Thyroid gland (tissue), 4 donors: ENCODE results near the gene FSIP1.

Source experiments
- POLR2A ChIP-seq, 2 donors: fragments of 450-650 bp; IDR thresholded peaks; one replicate each; pipeline ENCODE4 v1.6.1; 2017; ENCODE audit warnings: antibody characterized with exemption in 2 of 2, mild to moderate bottlenecking in 2 of 2, moderate library complexity in 1 of 2
- TF ChIP-seq, protein P1 (sequence below), 6 experiments: fragments of 200-600 bp in 3 of 6; fragments of 450-650 bp in 3 of 6; sonication (generic) in 3 of 6; IDR thresholded peaks; one replicate each; pipeline ENCODE4 v1.5.1; 2016 to 2019; ENCODE audit warnings: antibody characterized with exemption in 6 of 6, mild to moderate bottlenecking in 2 of 6, inconsistent platforms in 1 of 6, moderate library complexity in 1 of 6

DNA sequence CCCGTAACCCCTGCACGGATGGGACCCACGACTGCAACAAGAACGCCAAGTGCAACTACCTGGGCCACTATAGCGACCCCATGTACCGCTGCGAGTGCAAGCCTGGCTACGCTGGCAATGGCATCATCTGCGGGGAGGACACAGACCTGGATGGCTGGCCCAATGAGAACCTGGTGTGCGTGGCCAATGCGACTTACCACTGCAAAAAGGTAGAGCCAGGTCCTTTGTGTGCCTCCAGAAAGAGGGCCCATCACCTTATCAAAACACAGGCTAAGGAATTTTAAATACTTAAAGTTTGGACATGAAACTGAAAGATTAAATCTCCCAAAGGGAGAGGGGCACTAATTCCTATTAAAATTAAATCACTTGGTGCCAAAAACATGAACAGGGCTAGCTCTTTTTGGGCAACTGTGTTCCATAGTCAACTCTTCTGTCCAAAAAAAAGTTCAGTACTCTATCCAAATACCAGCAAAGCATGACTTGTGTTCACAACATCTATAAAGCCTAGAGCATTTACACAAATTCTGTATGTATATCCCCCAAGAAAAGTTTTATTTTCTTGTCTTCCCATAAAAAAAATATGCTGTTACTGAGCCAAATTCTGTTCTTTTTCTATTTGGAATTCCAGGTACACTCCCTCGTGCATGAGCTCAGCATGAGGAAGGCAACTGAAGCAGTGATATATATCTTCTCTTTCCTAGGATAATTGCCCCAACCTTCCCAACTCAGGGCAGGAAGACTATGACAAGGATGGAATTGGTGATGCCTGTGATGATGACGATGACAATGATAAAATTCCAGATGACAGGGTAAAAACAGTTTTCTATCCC is 192.6 kb downstream of the FSIP1 start:
- no peak for TF ChIP-seq POLR2A (IDR thresholded peaks at IDR 0.05)
- TF ChIP-seq, protein P1, sequence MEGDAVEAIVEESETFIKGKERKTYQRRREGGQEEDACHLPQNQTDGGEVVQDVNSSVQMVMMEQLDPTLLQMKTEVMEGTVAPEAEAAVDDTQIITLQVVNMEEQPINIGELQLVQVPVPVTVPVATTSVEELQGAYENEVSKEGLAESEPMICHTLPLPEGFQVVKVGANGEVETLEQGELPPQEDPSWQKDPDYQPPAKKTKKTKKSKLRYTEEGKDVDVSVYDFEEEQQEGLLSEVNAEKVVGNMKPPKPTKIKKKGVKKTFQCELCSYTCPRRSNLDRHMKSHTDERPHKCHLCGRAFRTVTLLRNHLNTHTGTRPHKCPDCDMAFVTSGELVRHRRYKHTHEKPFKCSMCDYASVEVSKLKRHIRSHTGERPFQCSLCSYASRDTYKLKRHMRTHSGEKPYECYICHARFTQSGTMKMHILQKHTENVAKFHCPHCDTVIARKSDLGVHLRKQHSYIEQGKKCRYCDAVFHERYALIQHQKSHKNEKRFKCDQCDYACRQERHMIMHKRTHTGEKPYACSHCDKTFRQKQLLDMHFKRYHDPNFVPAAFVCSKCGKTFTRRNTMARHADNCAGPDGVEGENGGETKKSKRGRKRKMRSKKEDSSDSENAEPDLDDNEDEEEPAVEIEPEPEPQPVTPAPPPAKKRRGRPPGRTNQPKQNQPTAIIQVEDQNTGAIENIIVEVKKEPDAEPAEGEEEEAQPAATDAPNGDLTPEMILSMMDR (IDR thresholded peaks at IDR 0.05): no peak
